Mucosa of rectum (tissue), 2 donors: ENCODE results near the gene AMMECR1L.
"Not testable (repeated sequence)": the region's sequence is repeated elsewhere in the genome, so short reads cannot be mapped to it uniquely, and the experiment has no call there.

Source experiments
- H3K27ac ChIP-seq, 2 donors: one replicate each; pipeline ENCODE4 v1.7.0; 2013; ENCODE audit warnings: inconsistent platforms in 2 of 2, low read depth in 2 of 2, low read length in 2 of 2
- H3K27me3 ChIP-seq, 2 donors: one replicate each; pipeline ENCODE4 v1.7.0; 2013; ENCODE audit warnings: low read length in 2 of 2; ENCODE audit not compliant: control insufficient read depth in 2 of 2, insufficient read depth in 2 of 2
- H3K36me3 ChIP-seq, 2 donors: one replicate each; pipeline ENCODE4 v1.7.0; 2013; ENCODE audit warnings: low read length in 2 of 2; ENCODE audit not compliant: control insufficient read depth in 2 of 2, insufficient read depth in 2 of 2
- H3K4me1 ChIP-seq, 2 donors: one replicate each; pipeline ENCODE4 v1.7.0; 2013; ENCODE audit warnings: low read length in 2 of 2, mild to moderate bottlenecking in 1 of 2; ENCODE audit not compliant: control insufficient read depth in 2 of 2, insufficient read depth in 2 of 2
- H3K4me3 ChIP-seq, 2 donors: one replicate each; pipeline ENCODE4 v1.7.0; 2013; ENCODE audit warnings: low read length in 2 of 2
- H3K9ac ChIP-seq, 2 donors: one replicate each; pipeline ENCODE4 v1.7.0; 2013; ENCODE audit warnings: low read length in 2 of 2, low read depth in 1 of 2, mild to moderate bottlenecking in 1 of 2
- H3K9me3 ChIP-seq, 2 donors: one replicate each; pipeline ENCODE4 v1.7.0; 2013; ENCODE audit warnings: low read length in 2 of 2; ENCODE audit not compliant: control insufficient read depth in 2 of 2
- donor health status: healthy.
- donor health status: Normal muscosa, but diverticular disease.

Gene AMMECR1L

GRCh38 chr2:127844973-127845372 is 40.8 kb downstream of the AMMECR1L start:
- H3K36me3 ChIP-seq, result peaks cover 20 to 28% of the 10 kb centered on the region in 2 donors
- no peaks in the 10 kb centered on the region for H3K27me3 ChIP-seq
- H3K4me3 ChIP-seq, result no peak overlapping the region
- H3K9ac ChIP-seq, result no peak overlapping the region
- H3K4me1 ChIP-seq, result no peaks in the 10 kb centered on the region
- H3K27ac ChIP-seq, result no peak overlapping the region
- no peaks in the 10 kb centered on the region for H3K9me3 ChIP-seq

GRCh38 chr2:127843677-127844076 is 42.1 kb downstream of the AMMECR1L start:
- Histone ChIP-seq H3K27me3 (no peaks in the 10 kb centered on the region), H3K9me3 (no peaks in the 10 kb centered on the region), H3K27ac (no peak overlapping the region), H3K36me3 (peaks cover 18 to 19% of the 10 kb centered on the region in 2 donors), H3K4me3 (no peak overlapping the region), H3K9ac (no peak overlapping the region), H3K4me1 (no peaks in the 10 kb centered on the region)

- Histone ChIP-seq H3K4me1 (no peaks in the 10 kb centered on the region), H3K27ac (no peak overlapping the region), H3K27me3 (no peaks in the 10 kb centered on the region), H3K9ac (no peak overlapping the region), H3K36me3 (peaks cover 4% of the 10 kb centered on the region in 2 donors), H3K4me3 (no peak overlapping the region), H3K9me3 (no peaks in the 10 kb centered on the region)
Observed at GRCh38 chr2:127841466-127842178, 44.1 kb downstream of the AMMECR1L start.

GRCh38 chr2:127840893-127841292 is 44.9 kb downstream of the AMMECR1L start:
- Histone ChIP-seq H3K9ac (no peak overlapping the region), H3K9me3 (no peaks in the 10 kb centered on the region), H3K4me1 (no peaks in the 10 kb centered on the region), H3K27ac (no peak overlapping the region), H3K4me3 (no peak overlapping the region), H3K27me3 (no peaks in the 10 kb centered on the region), H3K36me3 (peaks cover 0 to 3% of the 10 kb centered on the region in 2 donors)

DNA sequence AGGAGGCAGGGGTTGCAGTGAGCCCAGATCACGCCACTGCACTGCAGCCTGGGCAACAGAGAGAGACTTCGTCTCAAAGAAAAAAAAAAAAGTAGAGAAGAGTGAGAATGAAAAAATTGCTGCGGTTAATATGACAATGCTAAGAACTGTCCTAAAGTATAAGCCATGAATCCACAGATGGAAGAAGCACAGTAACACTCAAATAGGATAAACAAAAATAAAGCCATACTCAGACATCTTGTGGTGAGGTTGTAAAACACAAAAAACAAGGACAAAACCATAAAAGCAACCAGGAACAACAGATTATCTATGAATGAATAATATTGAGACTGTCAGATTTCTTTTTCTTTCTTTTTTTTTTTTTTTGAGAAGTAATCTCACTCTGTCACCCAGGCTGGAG is 50.8 kb downstream of the AMMECR1L start:
- Histone ChIP-seq H3K27ac (no peak overlapping the region), H3K36me3 (no peaks in the 10 kb centered on the region), H3K9me3 (no peaks in the 10 kb centered on the region), H3K27me3 (no peaks in the 10 kb centered on the region), H3K4me1 (peaks cover 0 to 6% of the 10 kb centered on the region in 2 donors), H3K9ac (no peak overlapping the region), H3K4me3 (no peak overlapping the region)

DNA sequence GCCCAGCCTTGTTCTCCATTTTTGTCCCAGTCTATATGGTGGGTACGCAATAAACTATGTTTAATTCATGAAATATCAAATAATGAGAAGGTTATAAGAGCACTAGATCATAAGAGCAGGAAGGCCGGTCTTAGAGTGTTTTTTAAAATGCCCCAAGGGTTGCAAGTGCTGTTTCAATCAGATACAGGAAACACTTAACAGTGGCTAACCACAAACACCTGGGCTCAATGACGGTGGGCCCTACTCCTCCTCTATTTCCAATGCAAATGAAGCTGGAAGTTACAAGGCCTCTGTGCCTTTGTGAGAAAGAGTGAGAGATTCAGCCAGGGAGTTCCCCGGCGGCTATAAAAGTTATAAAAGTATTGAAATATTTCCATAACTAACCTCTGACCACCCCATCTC is 55.9 kb downstream of the AMMECR1L start:
- no peaks in the 10 kb centered on the region for H3K27me3 ChIP-seq
- no peaks in the 10 kb centered on the region for H3K36me3 ChIP-seq
- no peaks in the 10 kb centered on the region for H3K9me3 ChIP-seq
- no peak overlapping the region for H3K9ac ChIP-seq
- H3K4me1 ChIP-seq, result peaks cover 0 to 9% of the 10 kb centered on the region in 2 donors
- H3K27ac ChIP-seq, result peak overlapping the region; percentile 34 to 39
- no peak overlapping the region for H3K4me3 ChIP-seq

DNA sequence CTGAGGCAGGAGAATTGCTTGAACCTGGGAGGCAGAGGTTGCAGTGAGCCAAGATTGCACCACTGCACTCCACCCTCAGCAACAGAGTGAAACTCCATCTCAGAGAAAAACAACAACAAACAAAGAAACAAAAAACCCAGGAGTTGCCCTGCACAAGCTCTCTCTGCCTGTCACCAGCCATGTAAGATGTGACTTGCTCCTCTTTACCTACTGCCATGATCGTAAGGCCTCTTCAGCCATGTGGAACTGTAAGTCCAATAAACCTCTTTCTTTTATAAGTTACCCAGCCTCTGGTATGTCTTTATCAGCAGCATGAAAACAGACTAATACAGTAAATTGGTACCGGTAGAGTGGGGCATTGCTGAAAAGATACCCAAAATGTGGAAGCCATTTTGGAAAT is 59.0 kb downstream of the AMMECR1L start:
- not testable (repeated sequence) for H3K36me3 ChIP-seq, H3K9ac ChIP-seq, H3K4me3 ChIP-seq, H3K27me3 ChIP-seq, H3K9me3 ChIP-seq, H3K27ac ChIP-seq, H3K4me1 ChIP-seq

- peaks cover 0 to 5% of the 10 kb centered on the region in 2 donors for H3K4me1 ChIP-seq
- H3K4me3 ChIP-seq, result no peak overlapping the region
- no peak overlapping the region for H3K9ac ChIP-seq
- H3K27me3 ChIP-seq, result no peaks in the 10 kb centered on the region
- peaks cover under 1 to 2% of the 10 kb centered on the region in 2 donors for H3K9me3 ChIP-seq
- H3K27ac ChIP-seq, result no peak overlapping the region
- H3K36me3 ChIP-seq, result no peaks in the 10 kb centered on the region
Observed at GRCh38 chr2:127826047-127826446, 59.7 kb downstream of the AMMECR1L start.

DNA sequence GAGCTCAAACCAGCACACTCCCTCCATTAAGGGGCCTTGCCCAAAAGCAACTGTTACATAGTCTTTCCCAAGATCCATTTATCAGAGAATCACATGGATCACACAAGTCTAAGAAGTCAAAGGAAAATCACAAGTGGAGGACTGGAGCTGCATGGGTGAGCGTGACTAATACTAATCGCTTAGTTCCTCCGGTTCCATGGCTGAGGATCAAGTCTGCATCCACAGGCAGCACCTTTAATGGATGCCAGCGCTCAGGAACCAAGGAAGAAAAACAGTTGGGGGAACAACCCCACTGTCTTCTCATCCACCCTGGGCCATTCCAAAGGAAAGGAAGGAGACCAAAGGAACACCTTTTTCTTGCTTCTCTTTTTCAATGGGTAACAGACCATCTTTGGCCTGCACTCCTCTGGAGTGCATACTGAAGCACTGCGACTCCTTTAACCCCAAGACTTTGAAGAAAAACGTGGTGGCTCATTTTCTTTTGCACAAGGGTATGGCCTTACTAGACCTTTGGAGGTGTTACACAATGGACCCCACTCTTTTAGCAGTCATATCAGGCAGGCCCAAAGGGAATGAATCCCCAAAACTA is 65.6 kb downstream of the AMMECR1L start:
- no peaks in the 10 kb centered on the region for H3K4me1 ChIP-seq
- no peaks in the 10 kb centered on the region for H3K27me3 ChIP-seq
- no peaks in the 10 kb centered on the region for H3K36me3 ChIP-seq
- no peak overlapping the region for H3K27ac ChIP-seq
- no peak overlapping the region for H3K9ac ChIP-seq
- no peak overlapping the region for H3K4me3 ChIP-seq
- peaks cover 9 to 13% of the 10 kb centered on the region in 2 donors for H3K9me3 ChIP-seq

DNA sequence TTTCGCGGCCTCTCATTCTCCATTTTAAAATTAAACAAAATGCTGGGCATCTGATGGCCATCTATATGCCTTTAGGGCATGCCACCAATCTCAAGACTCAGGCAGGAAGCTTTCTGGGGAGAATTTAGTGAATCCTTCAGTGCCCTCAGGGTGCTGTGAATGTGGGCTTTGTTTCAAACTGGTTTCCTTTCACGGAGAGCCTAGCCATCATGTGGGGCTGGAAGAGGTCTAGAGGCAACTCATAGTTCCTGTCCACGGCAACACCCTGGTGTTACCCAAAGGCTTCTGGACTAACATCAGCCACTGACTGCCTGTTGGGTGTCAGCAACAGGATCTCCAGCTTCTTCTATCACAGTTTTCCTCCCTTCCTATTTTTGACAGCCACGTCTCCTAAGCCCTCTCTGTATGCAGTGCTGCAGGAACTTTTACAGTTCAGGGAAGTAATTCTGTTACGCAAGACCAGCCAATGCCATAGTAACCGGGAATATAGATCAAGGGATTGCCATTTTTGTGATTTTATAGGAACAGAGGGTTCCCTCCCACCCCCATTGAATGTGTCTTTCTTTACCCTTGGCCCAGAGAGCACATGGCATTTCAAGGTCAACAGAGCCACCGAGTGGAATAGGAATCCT is 66.8 kb downstream of the AMMECR1L start:
- Histone ChIP-seq H3K9ac (no peak overlapping the region), H3K4me3 (no peak overlapping the region), H3K27ac (no peak overlapping the region), H3K4me1 (no peaks in the 10 kb centered on the region), H3K27me3 (no peaks in the 10 kb centered on the region), H3K9me3 (peaks cover 9 to 13% of the 10 kb centered on the region in 2 donors), H3K36me3 (no peaks in the 10 kb centered on the region)
